Stimulated activated CD4-positive, alpha-beta T cell treated with anti-CD3 and anti-CD28 coated beads, Interleukin-12 subunit alpha, Interleukin-12 subunit beta, amount 100 ng/mL, for 4 hours (primary cell): Measurements from ENCODE around the gene ZNF212.

Experiments used
- DNase-seq: peaks from one replicate; pipeline ENCODE4 v3.0.0-alpha.2; 2020

The ZNF212 gene

DNA sequence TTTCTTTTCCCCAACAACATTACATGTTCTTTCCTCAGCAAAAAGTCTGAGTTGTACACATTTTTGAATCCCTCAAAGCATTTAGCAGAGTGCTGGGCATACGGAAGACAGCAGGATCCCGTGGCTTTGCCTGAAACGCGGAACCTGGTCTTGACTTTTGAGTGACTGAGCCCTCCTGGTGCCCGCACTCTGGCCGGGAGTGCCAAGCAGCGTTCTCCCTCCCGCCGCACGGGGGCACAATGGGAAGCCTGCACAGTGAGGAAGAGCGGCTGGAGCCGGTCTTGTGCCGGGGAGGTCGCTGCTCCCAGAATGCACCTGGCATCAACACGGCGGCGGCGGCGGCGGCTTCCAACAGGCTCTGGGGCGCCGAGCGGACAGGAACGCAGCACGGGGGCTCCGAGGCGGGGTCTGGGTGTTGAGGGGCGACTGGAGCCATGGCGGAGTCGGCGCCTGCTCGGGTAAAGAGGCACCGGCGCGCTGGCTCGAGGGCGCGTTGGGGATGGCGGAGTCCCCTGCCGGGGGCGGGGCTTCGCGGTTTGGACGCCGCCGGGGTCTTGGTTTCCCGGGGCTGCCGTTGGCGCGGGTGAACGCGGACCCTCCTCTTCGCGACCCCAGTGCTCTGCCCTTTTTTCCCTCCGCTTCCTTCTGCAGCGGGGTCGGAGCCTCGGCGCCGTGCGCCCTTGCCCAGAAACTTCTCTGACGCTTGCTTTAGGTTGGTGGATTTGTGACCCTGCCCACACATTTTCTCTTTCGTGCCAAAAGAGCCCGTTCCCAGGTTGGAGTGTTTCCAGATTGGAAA, at the start of gene ZNF212:
TSS of gene ZNF212 (plus strand) at position 307 of the 799 bp plus-strand sequence. CDS start at position 435, 128 bp downstream.
- DNase-seq, result peak; percentile 85

DNA sequence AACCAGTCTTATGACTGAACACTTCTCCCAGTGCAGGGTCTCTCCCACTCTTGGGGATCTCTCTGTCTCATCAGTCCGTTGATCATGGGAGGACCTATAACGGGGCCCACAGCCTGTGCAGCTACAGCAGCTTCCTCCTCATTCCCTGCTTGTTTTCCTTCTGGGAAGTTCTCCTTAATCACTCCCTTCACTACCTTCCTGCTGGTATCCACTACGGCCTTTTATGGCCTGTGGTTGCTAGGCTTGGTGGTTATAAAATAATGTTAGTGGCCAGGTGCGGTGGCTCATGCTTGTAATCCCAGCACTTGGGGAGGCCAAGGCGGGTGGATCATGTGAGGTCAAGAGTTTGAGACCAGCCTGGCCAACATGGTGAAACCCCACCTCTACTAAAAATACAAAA, 47.6 kb upstream of the ZNF212 start:
- DNase-seq, result no peak

DNA sequence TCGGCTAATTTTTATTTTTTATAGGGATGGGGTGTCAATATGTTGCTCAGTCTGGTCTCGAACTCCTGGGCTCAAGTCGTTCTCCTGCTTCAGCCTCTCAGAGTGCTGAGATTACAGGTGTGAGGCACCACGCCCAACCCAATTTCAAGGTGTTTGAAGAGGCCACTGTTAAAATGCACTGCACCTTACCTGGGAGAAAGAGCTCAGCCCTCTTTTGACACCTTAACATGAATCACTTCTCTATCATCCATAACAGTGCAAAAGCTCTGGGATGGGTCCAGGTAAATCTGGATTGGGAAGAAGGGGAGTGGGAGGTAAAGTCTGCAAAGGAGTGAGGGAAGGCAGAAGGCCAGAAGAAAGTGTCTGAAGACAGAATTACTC, 44.7 kb upstream of the ZNF212 start:
- DNase-seq, result no peak

- peak; percentile 72 for DNase-seq
Observed at GRCh38 chr7:149195180-149196150, 44.0 kb upstream of the ZNF212 start, which contains the start of gene ZNF282. TSS of gene ZNF282 (plus strand) at chr7:149195546. CDS start at chr7:149195590, 44 bp downstream.

DNA sequence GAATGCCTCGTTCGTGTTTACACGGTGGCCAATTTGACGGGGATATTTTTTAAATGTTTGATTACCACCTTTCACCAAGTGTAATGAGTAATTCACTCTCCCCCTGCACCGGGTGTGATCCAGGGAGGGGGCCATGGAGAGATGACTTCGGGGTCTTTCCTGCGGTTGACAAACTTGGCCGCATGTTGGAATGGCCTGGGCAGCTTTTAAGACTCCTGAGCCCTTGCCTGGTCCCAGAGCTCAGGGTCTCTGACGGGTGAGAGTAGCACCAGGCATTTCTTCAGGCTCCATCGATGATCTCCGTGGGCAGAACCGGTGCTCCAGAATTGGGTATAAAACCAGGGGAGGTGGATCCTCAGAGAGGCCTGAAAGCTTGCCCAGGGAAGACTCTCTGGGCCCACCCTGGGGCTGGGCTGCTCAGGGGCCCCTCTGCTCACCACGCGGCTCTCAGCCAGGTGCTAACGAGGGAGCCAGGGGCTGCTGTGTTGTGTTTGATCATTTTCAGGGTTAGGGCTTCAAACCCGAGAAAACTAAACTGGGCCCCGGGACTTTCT, 43.2 kb upstream of the ZNF212 start:
- peak; percentile 6 for DNase-seq

DNA sequence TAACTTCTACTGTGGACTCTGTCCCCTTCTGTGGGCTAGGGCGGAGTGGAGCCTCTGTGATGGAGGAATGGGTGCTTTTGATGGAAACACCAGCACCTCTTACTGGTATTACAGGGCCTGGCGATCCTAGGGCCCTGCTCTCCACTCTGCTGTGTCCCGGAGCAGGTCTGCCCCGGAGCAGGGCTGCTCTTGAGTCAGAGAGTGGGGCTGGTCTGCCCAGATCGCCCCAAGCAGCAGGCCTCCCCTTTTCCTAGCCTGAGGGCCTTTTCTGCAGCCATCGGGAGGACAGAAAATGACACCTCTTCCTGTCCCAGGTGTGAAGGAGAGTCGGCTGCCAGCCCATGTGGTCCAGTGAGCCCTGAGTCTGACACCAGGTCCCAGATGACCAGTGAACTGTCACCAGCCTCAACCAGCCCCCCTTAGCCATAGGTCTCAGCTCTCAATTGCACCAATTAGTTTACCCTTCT, 42.7 kb upstream of the ZNF212 start:
- peak; percentile 12 for DNase-seq

- DNase-seq, result no peak
Observed at GRCh38 chr7:149197675-149198074, 41.8 kb upstream of the ZNF212 start.

DNA sequence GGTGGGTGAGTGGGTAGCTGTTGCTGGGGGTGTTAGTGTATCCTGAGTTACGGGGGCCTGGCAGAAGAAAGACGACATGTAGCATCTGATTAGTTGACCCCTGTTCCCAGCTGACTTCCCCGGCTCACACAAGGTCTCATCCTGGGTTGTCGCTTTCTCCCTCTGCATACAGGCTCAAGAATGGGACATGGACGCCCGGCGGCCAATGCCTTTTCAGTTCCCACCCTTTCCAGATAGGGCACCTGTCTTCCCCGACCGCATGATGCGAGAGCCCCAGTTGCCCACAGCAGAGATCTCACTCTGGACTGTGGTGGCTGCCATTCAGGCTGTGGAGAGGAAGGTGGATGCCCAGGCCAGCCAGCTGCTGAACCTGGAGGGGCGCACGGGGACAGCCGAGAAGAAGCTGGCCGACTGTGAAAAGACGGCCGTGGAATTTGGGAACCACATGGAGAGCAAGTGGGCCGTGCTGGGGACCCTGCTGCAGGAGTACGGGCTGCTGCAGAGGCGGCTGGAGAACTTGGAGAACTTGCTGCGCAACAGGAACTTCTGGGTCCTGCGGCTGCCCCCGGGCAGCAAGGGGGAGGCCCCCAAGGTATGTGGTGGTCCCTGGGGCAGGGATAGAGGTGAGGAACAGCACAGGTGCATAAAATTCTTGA, 41.2 kb upstream of the ZNF212 start:
- DNase-seq, result no peak

GRCh38 chr7:149199234-149199995, 40.0 kb upstream of the ZNF212 start:
- no peak for DNase-seq

DNA sequence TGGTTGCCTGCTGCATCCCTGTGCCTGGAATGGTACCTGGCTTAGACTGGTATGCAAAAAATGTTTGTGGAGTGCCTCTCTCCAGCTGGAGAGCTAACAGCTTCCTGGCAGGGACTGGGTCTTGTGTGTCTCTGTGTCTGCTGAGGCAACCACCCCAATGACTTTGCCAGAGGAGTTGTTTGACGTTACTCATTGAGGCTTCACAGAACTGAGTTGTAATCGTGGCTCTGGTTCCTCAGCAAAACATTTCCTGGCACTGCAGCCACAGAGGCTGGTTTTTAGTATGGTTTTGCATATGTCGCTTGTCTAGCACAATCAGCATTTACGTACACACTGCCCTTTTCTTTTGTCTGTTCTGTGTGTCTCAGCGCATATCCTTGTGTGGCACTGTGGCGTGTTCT, 36.6 kb upstream of the ZNF212 start:
- no peak for DNase-seq

DNA sequence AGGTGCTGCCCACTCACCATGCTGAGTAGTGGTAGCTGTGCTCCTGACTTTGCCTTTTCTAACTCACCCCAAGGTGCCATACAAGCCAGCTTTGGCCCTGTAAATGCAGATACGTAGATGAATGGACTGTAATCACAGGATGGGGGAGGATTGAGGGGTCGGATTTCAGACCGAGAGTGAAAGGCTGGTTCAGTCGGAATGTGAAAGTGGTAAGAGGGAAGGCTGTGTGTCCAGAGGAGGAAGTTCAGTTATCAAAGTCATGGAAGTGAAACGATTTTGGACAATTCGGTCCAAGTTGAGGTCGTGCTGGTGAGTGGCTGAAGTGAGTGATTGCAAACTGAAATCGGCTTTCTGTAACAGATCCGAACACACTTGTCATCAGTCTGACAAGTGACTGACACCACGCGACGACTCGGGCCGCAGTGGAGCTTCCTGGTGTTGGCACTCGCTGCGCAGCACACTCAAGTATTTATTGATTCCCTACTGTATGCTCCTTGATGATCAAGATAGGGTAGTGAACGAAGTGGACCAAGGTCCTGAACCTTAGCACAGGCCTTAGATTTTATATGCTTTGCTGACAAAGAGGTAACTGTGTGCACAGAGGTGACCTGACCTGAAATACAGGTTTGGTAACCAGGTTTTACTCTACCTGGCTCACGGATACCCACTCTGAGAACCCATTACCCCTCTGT, 33.6 kb upstream of the ZNF212 start:
- no peak for DNase-seq

- no peak for DNase-seq
Observed at GRCh38 chr7:149207324-149208035, 32.0 kb upstream of the ZNF212 start.

- peak; percentile 70 for DNase-seq
Observed at GRCh38 chr7:149209518-149210269, 29.8 kb upstream of the ZNF212 start.

- DNase-seq, result no peak
Observed at GRCh38 chr7:149210551-149210950, 28.9 kb upstream of the ZNF212 start.

GRCh38 chr7:149214020-149214720, 25.3 kb upstream of the ZNF212 start:
- DNase-seq, result no peak

GRCh38 chr7:149216402-149216801, 23.0 kb upstream of the ZNF212 start:
- no peak for DNase-seq

GRCh38 chr7:149217570-149217969, 21.9 kb upstream of the ZNF212 start:
- no peak for DNase-seq

GRCh38 chr7:149218469-149219420, 20.7 kb upstream of the ZNF212 start:
- no peak for DNase-seq
